NB4 (cell line): Measurements from ENCODE around the gene AQP9.

ENCODE experiments used
- CTCF ChIP-seq: IDR thresholded peaks from one replicate; pipeline ENCODE4 v1.5.1; 2012; ENCODE audit warnings: low read depth, low read length
- MAX ChIP-seq: IDR thresholded peaks from 2 replicates; pipeline ENCODE4 v1.6.1; 2011; ENCODE audit warnings: low read depth, low read length
- MYC ChIP-seq: IDR thresholded peaks from 2 replicates; pipeline ENCODE4 v1.6.1; 2011; ENCODE audit warnings: low read depth, low read length

DNA sequence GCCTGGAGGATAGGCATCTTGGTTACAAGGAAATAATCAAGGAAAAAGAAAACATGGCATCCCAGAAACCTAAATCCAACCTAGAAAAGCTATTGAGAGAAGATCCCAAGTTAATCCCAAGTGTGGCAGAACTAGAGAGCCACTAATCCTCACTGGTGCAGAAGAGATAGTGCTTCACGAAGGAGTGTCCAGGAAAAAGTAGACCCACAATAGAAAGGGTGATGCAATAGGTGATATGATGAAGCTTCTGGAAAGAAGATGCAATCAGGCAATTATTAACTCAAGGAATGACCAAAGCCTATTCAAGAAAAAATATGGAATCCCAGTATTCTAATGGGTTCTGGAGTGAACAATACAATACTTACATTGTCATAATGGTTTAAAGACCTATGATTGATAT is 95.2 kb downstream of the AQP9 start:
- TF ChIP-seq CTCF (no peak), MYC (no peak), MAX (no peak)
